OCI-LY7 (cell line): ENCODE measurements around the gene CPT2.

Source experiments
- CTCF ChIP-seq: fragments of 200-600 bp; sonication (generic); conservative IDR thresholded peaks from 2 replicates; pipeline ENCODE4 v1.5.1; 2014; ENCODE audit warnings: mild to moderate bottlenecking, antibody characterized with exemption, low read length, moderate library complexity, mixed read lengths
- EZH2phosphoT487 ChIP-seq: fragments of 200-600 bp; sonication (generic); IDR thresholded peaks from 2 replicates; pipeline ENCODE4 v1.6.1; 2018; ENCODE audit warnings: low read depth, borderline replicate concordance, mild to moderate bottlenecking, mixed run types, antibody characterized with exemption, low read length, moderate library complexity, mixed read lengths

- TF ChIP-seq CTCF (no peak), EZH2phosphoT487 (no peak)
These were observed 49.5 kb upstream of the CPT2 start for GRCh38 chr1:53147174-53147573.
